ENCODE measurements around the gene AFAP1.

The AFAP1 gene

DNA sequence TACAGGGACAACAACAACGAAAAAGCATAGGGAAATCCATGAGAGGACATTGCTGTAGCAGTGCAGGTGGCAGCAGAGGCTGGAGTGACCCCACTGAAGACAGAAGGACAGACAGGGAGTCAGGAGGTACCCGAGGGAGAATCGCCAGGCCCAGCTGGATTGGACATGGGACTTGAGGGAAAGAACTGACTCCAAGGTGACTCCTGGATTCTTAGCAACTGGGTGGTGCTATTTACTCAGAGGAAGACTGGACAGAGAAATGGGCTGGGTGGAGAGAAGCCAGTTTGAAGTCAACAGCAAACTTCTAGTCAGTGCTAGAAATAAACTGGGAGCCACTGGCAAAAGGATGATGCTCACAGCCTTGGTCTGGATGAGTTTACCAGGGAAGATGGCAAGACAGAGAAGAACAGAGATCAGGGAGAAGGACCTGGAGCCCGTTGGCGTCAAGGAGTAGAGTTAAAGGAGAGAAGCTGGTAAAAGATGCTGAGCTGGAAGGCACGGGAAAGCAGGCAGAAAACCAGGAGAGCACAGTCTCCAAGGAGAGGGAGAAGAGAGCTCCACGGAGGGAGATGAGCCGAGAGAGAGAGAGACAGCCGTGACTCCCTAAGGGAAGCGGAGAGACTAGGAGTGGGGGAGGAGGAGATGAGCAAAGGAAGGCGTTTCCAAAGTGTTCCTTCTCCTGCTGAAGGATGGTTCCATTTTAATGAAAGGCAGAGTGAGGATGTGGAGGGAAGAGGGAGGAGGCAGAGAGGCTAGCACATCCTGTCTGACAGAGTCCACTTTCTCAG is 119.4 kb downstream of the AFAP1 start:
- DNase-seq (ENCODE audit: low spot score), result no peak

DNA sequence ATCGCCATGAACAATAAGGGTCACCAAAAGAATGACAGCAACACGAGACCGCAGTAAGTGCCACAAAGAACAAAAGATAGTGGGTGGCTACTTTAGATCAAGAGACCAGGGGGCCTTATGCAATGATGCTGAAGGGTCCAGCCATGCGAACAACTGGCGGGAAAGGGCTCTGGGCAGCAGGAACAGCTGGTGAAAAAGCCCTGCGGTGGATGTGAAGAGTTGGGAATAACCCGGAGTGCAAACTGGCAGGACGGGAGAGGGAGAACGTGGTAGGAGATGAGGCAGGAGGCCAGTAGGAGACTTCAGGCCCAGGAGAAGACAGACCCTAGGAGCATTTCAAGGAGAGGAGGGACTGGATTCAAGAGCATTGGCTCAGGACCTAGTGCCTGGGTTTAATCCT is 120.2 kb downstream of the AFAP1 start:
- no peak for DNase-seq (ENCODE audit: low spot score)

GRCh38 chr4:7818399-7818911 is 121.2 kb downstream of the AFAP1 start:
- no peak for DNase-seq (ENCODE audit: low spot score)

- no peak for DNase-seq (ENCODE audit: low spot score)
These were observed 121.7 kb downstream of the AFAP1 start for GRCh38 chr4:7817877-7818398.

DNA sequence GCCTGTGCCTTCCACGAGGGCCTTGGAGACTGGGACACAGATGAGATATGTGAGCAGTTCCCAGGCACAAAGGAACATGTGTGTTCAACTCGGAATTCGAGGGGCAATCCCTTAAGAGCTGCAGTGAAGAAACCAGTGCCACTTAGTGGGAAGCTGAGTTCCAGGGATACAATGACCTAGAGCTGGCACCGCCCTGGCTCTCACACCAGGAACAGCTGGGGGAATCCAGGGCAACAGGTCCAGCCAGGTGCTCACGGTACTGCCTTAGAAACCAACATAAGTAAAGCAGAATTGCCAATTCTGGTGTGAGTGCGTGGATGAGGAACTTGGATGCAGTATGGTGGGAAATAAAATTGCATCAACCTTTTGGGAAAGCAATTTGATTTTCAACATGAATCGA is 122.9 kb downstream of the AFAP1 start:
- DNase-seq (ENCODE audit: low spot score), result no peak

DNA sequence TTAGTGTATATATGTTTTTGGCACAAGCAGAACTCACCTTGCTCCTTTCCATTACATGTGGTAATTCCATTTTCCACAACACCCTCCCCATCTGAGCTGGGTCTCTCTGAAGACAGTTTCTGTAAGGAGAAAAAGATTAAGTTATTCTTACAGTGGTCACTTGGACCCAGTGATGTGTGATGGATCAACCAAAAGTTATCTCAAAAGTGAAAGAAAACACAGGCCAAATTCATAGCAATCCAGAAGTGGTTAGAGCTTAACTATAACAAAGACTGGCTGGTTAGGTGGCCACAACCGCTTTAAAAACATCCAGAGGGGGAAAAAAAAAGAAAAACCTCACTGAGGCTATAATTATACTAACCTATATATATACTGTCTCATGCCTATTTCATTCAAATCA is 123.7 kb downstream of the AFAP1 start:
- no peak for DNase-seq (ENCODE audit: low spot score)

GRCh38 chr4:7815562-7815961 is 124.1 kb downstream of the AFAP1 start:
- DNase-seq (ENCODE audit: low spot score), result no peak

GRCh38 chr4:7814451-7814850 is 125.2 kb downstream of the AFAP1 start:
- DNase-seq (ENCODE audit: low spot score), result no peak

DNA sequence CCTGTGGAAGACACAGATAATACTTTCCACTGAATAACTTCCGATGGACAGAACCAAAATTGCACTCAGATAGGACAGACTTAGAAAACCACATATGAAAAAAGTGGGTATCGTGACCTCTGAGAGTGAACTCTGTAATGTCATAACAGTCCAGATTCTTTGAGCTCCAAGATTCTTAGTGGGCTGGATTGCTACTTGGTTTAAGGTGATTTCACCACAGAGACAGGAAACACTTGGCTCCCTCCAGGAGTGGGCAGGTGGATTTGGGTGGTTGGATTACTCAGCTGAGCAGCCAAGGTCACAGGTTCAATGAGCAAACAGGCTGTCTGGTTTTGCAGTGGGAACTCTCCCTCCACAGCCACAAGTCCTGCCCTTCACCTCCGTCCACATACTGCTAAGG is 126.0 kb downstream of the AFAP1 start:
- no peak for DNase-seq (ENCODE audit: low spot score)

DNA sequence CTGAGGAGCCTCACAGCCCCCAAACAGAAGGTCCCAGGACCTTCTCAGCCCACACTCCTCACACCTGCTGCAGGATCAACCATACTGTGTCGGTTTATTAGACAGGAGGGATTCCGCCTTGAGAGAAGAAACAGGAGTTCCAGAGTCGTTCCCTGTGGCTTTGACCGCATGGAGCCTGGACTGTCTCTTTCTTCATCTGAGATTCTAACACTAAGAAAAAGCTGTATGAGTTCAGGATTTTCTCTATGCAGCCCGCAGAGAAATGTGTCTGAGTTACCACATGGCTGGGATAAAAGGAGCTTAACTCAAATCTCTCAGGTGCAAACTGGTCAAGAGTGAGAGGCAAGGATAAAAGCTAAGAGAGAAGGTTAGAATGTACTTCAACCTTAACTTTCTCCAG is 126.7 kb downstream of the AFAP1 start:
- DNase-seq (ENCODE audit: low spot score), result no peak

DNA sequence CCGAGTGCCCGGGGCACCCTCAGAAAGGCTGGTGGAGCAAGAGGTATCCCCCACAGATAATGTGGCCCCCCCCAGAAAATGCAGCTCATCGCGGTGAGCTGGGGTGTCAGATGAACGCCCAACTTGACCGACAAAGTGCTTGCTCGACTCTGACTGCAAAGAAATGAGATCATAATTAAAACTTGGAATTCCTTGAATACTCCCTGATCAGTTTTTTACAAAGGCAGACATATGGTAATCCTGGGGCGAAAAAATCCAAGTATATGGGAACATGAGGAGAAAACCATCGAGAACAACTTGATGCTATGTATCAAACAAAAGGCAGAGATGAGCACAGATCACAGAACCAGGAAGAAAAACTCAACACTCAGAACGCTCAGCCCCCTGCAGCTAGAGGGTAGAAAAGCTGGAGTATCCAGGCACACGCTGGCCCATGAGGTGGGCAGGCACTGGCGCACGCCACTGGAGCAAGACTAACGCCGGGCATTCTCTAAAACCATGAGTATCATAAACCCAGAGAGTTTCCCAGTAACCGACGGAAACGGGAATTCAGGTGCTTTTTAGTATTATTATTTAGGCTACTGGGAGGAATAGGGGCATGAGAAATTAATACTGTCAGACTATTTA is 127.3 kb downstream of the AFAP1 start:
- DNase-seq (ENCODE audit: low spot score), result no peak

GRCh38 chr4:7811536-7812191 is 128.0 kb downstream of the AFAP1 start:
- DNase-seq (ENCODE audit: low spot score), result no peak

- DNase-seq (ENCODE audit: low spot score), result no peak
These were observed 128.7 kb downstream of the AFAP1 start for GRCh38 chr4:7810783-7811535.

GRCh38 chr4:7808752-7809151 is 130.9 kb downstream of the AFAP1 start:
- DNase-seq (ENCODE audit: low spot score), result no peak

- no peak for DNase-seq (ENCODE audit: low spot score)
These were observed 131.5 kb downstream of the AFAP1 start for GRCh38 chr4:7808181-7808580.

GRCh38 chr4:7807351-7807921 is 132.2 kb downstream of the AFAP1 start:
- no peak for DNase-seq (ENCODE audit: low spot score)

GRCh38 chr4:7806338-7807090 is 133.1 kb downstream of the AFAP1 start:
- peak; percentile 30 for DNase-seq (ENCODE audit: low spot score)

GRCh38 chr4:7805533-7806337 is 133.9 kb downstream of the AFAP1 start:
- peak; percentile 35 for DNase-seq (ENCODE audit: low spot score)

- DNase-seq (ENCODE audit: low spot score), result no peak
These were observed 134.8 kb downstream of the AFAP1 start for GRCh38 chr4:7804756-7805385.

Measured in iPS-NIHi11 (cell line).